GM12878 (cell line): ENCODE measurements around the gene SLX4. TPM values are rescaled to one million over a fixed set of nuclear protein-coding genes. Genes with fewer than 3 reads are reported as not detected.

Experiments
- ATAC-seq: fragments of 200-7000 bp; cut with Tn5 transposase; 3 replicates; pipeline ENCODE4 v1.9.1; 2020; ENCODE audit warnings: mild to moderate bottlenecking, moderate library complexity
- BruUV-seq: library from RNA; stranded (reverse); fragments of 400-500 nt; replicated peaks from 2 replicates; lab custom pipeline; 2021; lab: Mats Ljungman, UMichigan
- CTCF ChIA-PET: fragments of 300-600 bp; sonication (Branson Sonifier 250); formaldehyde crosslinking; extraction: SDS; loops from one replicate; lab custom pipeline; 2021; ENCODE audit warnings: inconsistent platforms; lab: Yijun Ruan, JAX
- POLR2A ChIA-PET: fragments of 350-600 bp; formaldehyde crosslinking; extraction: SDS; loops from one replicate; lab custom pipeline; 2021; ENCODE audit warnings: inconsistent platforms; lab: Charles Lee
- RAD21 ChIA-PET: fragments of 300-600 bp; sonication (Branson Sonifier 250); formaldehyde crosslinking; loops from one replicate; lab custom pipeline; 2023; ENCODE audit warnings: antibody characterized with exemption; ENCODE audit not compliant: unreplicated experiment; lab: Charles Lee
- SMC1A ChIA-PET: fragments of 300-600 bp; sonication (Branson Sonifier 250); formaldehyde crosslinking; loops from one replicate; lab custom pipeline; 2023; ENCODE audit not compliant: unreplicated experiment, uncharacterized antibody; lab: Charles Lee
- DNase-seq: peaks from one replicate; pipeline ENCODE4 v3.0.0-alpha.2; 2011; ENCODE audit warnings: low read depth, low spot score
- FAIRE-seq: peaks from 3 replicates; lab custom pipeline; 2011; peaks lifted over from hg19 to GRCh38; lab: Jason Lieb, UNC
- H2AFZ ChIP-seq: 2 replicates; pipeline ENCODE4 v1.6.0; 2011; ENCODE audit warnings: low read depth, low read length, control low read depth; ENCODE audit not compliant: control insufficient read depth
- H3K27ac ChIP-seq: 2 replicates; pipeline ENCODE4 v1.5.1; 2011; ENCODE audit warnings: control low read depth; ENCODE audit not compliant: control insufficient read depth, insufficient read depth
- H3K27me3 ChIP-seq, 2 experiments: replicated peaks in 1 of 2; 2 replicates each; pipeline versions ENCODE4 v1.6.0 to v1.6.1; 2011; ENCODE audit warnings: low read length in 1 of 2; ENCODE audit not compliant: control insufficient read depth in 2 of 2, insufficient read depth in 2 of 2
- H3K36me3 ChIP-seq, 2 experiments: 2 replicates each; pipeline ENCODE4 v1.5.1; 2011; ENCODE audit warnings: low read length in 1 of 2; ENCODE audit not compliant: control insufficient read depth in 2 of 2, insufficient read depth in 2 of 2
- H3K4me1 ChIP-seq: 2 replicates; pipeline ENCODE4 v1.6.1; 2011; ENCODE audit warnings: mild to moderate bottlenecking, low read length, moderate library complexity, mixed read lengths; ENCODE audit not compliant: control insufficient read depth, insufficient read depth
- H3K4me2 ChIP-seq: 2 replicates; pipeline ENCODE4 v1.6.0; 2011; ENCODE audit warnings: control low read depth; ENCODE audit not compliant: control insufficient read depth, insufficient read depth
- H3K4me3 ChIP-seq: fragments of 200-600 bp; sonication (generic); 2 replicates; pipeline ENCODE4 v1.5.1; 2016
- H3K79me2 ChIP-seq: 2 replicates; pipeline ENCODE4 v1.6.0; 2011; ENCODE audit warnings: low read length; ENCODE audit not compliant: control insufficient read depth, insufficient read depth
- H3K9ac ChIP-seq: 2 replicates; pipeline ENCODE4 v1.8.0; 2011; ENCODE audit warnings: low read length, control low read depth, mixed read lengths; ENCODE audit not compliant: control insufficient read depth, insufficient read depth
- H3K9me3 ChIP-seq: replicated peaks from 3 replicates; pipeline ENCODE4 v1.5.1; 2011; ENCODE audit warnings: mild to moderate bottlenecking, low read length; ENCODE audit not compliant: control insufficient read depth, insufficient read depth
- H4K20me1 ChIP-seq: 2 replicates; pipeline ENCODE4 v1.6.0; 2011; ENCODE audit not compliant: control insufficient read depth, insufficient read depth
- BACH1 ChIP-seq: fragments of 450-650 bp; IDR thresholded peaks from 2 replicates; pipeline ENCODE4 v1.6.1; 2017; ENCODE audit warnings: mild to moderate bottlenecking, borderline replicate concordance
- BHLHE40 ChIP-seq, 2 experiments: fragments of 450-650 bp in 1 of 2; IDR thresholded peaks; 2 replicates each; pipeline ENCODE4 v1.6.1; 2011 to 2017; ENCODE audit warnings: low read depth in 2 of 2, borderline replicate concordance in 1 of 2, improper control_type of control experiment in 1 of 2, low read length in 1 of 2, mild to moderate bottlenecking in 1 of 2
- EED ChIP-seq: sonication (generic); IDR thresholded peaks from 2 replicates; pipeline ENCODE4 v1.6.1; 2016; ENCODE audit warnings: antibody characterized with exemption, low read depth
- EGR1 ChIP-seq, 2 experiments: IDR thresholded peaks; 1 replicate in 1 of 2; 2 replicates in 1 of 2; pipeline ENCODE4 v1.6.1; 2011 to 2012; ENCODE audit warnings: low read depth in 2 of 2, low read length in 2 of 2, borderline replicate concordance in 1 of 2, mild to moderate bottlenecking in 1 of 2, moderate library complexity in 1 of 2
- HCFC1 ChIP-seq: fragments of 150-350 bp; IDR thresholded peaks from 2 replicates; pipeline ENCODE4 v1.6.1; 2014; ENCODE audit warnings: low read length
- HDAC2 ChIP-seq: fragments of 200-600 bp; sonication (generic); IDR thresholded peaks from 2 replicates; pipeline ENCODE4 v1.6.1; 2017
- HDAC6 ChIP-seq: fragments of 200-600 bp; sonication (generic); IDR thresholded peaks from one replicate; pipeline ENCODE4 v1.8.0; 2017; ENCODE audit warnings: antibody characterized with exemption; ENCODE audit not compliant: unreplicated experiment
- IRF4 ChIP-seq: IDR thresholded peaks from 2 replicates; pipeline ENCODE4 v1.6.1; 2011; ENCODE audit warnings: low read depth, low read length
- KDM1A ChIP-seq: fragments of 200-600 bp; sonication (generic); IDR thresholded peaks from 2 replicates; pipeline ENCODE4 v1.6.1; 2016; ENCODE audit warnings: borderline replicate concordance
- POLR2A ChIP-seq: IDR thresholded peaks from 2 replicates; pipeline ENCODE4 v1.6.1; 2011; ENCODE audit warnings: low read depth, mild to moderate bottlenecking, low read length
- POLR2AphosphoS2 ChIP-seq: IDR thresholded peaks from 2 replicates; pipeline ENCODE4 v1.6.1; 2011; ENCODE audit warnings: low read depth, mild to moderate bottlenecking, low read length, improper control_type of control experiment, moderate library complexity
- STAT1 ChIP-seq: fragments of 450-650 bp; conservative IDR thresholded peaks from 2 replicates; pipeline ENCODE4 v1.6.1; 2014; ENCODE audit warnings: antibody characterized with exemption, mild to moderate bottlenecking
- TAF1 ChIP-seq: IDR thresholded peaks from 2 replicates; pipeline ENCODE4 v1.6.1; 2011; ENCODE audit warnings: mild to moderate bottlenecking, low read depth, low read length, borderline replicate concordance
- TCF3 ChIP-seq: IDR thresholded peaks from 2 replicates; pipeline ENCODE4 v1.6.1; 2012; ENCODE audit warnings: low read depth, mild to moderate bottlenecking, low read length, borderline replicate concordance; ENCODE audit not compliant: insufficient read depth
- WRNIP1 ChIP-seq: IDR thresholded peaks from 2 replicates; pipeline ENCODE4 v1.6.1; 2011; ENCODE audit warnings: low read depth, low read length, improper control_type of control experiment, borderline replicate concordance
- ZZZ3 ChIP-seq: IDR thresholded peaks from 2 replicates; pipeline ENCODE4 v1.6.1; 2011; ENCODE audit warnings: low read depth; ENCODE audit not compliant: control insufficient read depth, insufficient read length
- WGBS: methylation state at CpG from one replicate; pipeline ENCODE4 v1.1.6; 2016; ENCODE audit warnings: low lambda C conversion rate; ENCODE audit not compliant: insufficient replicate concordance, insufficient coverage; ENCODE audit errors: missing lambda C conversion rate; 5-methylcytosine and 5-hydroxymethylcytosine counted together
- in situ Hi-C: fragments of 300-500 bp; cut with MboI; formaldehyde crosslinking; loops from 9 replicates; pipeline ENCODE4 v1.14.3; 2018; ENCODE audit warnings: mixed read lengths
- intact Hi-C: fragments of 100-400 bp; cut with micrococcal nuclease; formaldehyde crosslinking; loops from one replicate; pipeline ENCODE4 v1.14.2; 2022; ENCODE audit not compliant: unreplicated experiment
- polyA plus RNA-seq, 11 experiments: library from polyadenylated mRNA; depleted of rRNA in 4 of 11; unstranded in 6 of 11; stranded (reverse) in 5 of 11; fragments of >200 nt; fragmentation: Nextera tagmentation in 4 of 11; fragmentation: Illumina TruSeq in 1 of 11; extraction: Ambion mirVana in 4 of 11; extraction: Trizol in 1 of 11; gene quantifications; 1 replicate in 1 of 11; 2 replicates in 10 of 11; pipeline versions ENCODE4 v1.2.1 to v1.2.3, GENCODE V29; 2011 to 2016; ENCODE audit warnings: inconsistent platforms in 2 of 11, missing spikeins in 2 of 11, low read depth in 1 of 11
- total RNA-seq, 4 experiments: library from RNA; depleted of rRNA in 3 of 4; stranded (reverse); fragments of >200 nt in 3 of 4; fragmentation: Illumina TruSeq in 1 of 4; extraction: Trizol in 1 of 4; gene quantifications; 2 replicates each; pipeline versions ENCODE4 v1.2.1 to v1.2.3, GENCODE V29; 2013 to 2021
- TF ChIP-seq, protein P1 (sequence below): IDR thresholded peaks from 2 replicates; pipeline ENCODE4 v1.6.1; 2012; ENCODE audit warnings: low read depth, low read length, improper control_type of control experiment
- TF ChIP-seq, protein P2 (sequence below): IDR thresholded peaks from 2 replicates; pipeline ENCODE4 v1.6.1; 2011; ENCODE audit warnings: mild to moderate bottlenecking, low read depth, low read length, moderate library complexity; ENCODE audit not compliant: insufficient replicate concordance
- TF ChIP-seq, protein P3 (sequence below): fragments of 450-650 bp; IDR thresholded peaks from 2 replicates; pipeline ENCODE4 v1.6.1; 2017; ENCODE audit warnings: antibody characterized with exemption, mild to moderate bottlenecking, moderate library complexity
- TF ChIP-seq, protein P4 (sequence below): IDR thresholded peaks from 2 replicates; pipeline ENCODE4 v1.6.1; 2012; ENCODE audit warnings: low read depth, low read length, improper control_type of control experiment

Gene SLX4
- total and polyA plus RNA-seq, 10 of the 15 experiments (the other 5 are each of a cell fraction or from before 2014, with no cell fraction given) = 0.18 to 12.3 (median 4.8) TPM

DNA sequence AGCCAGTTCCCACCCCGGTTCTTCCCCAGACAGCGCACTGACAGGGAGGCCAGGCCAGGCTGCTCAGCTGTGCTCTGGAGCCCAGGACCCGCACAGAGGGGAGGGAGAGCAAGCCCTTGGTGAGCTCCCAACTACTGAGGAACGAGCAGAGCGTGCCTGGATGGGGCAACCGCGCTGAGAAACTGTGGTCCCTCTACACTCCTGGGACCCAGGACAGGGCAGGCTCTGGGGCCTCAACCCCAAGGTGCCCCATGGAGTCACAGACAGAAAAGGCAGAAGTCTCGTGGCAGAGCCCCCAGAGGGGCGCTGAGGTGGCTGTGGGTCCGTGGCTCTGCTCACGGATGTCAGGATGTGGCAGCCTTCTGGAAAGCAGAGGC is 16.3 kb downstream of the SLX4 start:
- in situ Hi-C loops (no loop called here), intact Hi-C loops (no loop called here)
- Histone ChIP-seq H2AFZ (no peak overlapping the region), H3K9ac (no peak overlapping the region), H3K79me2 (no peaks in the 10 kb centered on the region), H3K27ac (no peak overlapping the region), H3K27me3 (no peaks in the 10 kb centered on the region), H3K4me3 (no peak overlapping the region), H3K9me3 (no peaks in the 10 kb centered on the region; the same call in 2 of the 3 replicates), H4K20me1 (no peaks in the 10 kb centered on the region), H3K36me3 (no peaks in the 10 kb centered on the region; a peak in 1 of 4 replicates), H3K4me2 (no peak overlapping the region), H3K4me1 (no peaks in the 10 kb centered on the region)
- 98% methylated on average over 11 of the region's 11 CpGs for WGBS
- no peak for TF ChIP-seq STAT1
- TF ChIP-seq WRNIP1 = no peak
- TF ChIP-seq EGR1 (IDR thresholded peaks at IDR 0.05; ENCODE audit: borderline replicate concordance in 1 of 2, low read depth in 2 of 2, low read length in 2 of 2) = no peak
- no peak for TF ChIP-seq HDAC2
- TF ChIP-seq IRF4 = no peak
- TF ChIP-seq, protein P1, sequence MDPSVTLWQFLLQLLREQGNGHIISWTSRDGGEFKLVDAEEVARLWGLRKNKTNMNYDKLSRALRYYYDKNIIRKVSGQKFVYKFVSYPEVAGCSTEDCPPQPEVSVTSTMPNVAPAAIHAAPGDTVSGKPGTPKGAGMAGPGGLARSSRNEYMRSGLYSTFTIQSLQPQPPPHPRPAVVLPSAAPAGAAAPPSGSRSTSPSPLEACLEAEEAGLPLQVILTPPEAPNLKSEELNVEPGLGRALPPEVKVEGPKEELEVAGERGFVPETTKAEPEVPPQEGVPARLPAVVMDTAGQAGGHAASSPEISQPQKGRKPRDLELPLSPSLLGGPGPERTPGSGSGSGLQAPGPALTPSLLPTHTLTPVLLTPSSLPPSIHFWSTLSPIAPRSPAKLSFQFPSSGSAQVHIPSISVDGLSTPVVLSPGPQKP = no peak
- TF ChIP-seq POLR2AphosphoS2 = no peak
- no peak for TF ChIP-seq BACH1
- TF ChIP-seq, protein P2, sequence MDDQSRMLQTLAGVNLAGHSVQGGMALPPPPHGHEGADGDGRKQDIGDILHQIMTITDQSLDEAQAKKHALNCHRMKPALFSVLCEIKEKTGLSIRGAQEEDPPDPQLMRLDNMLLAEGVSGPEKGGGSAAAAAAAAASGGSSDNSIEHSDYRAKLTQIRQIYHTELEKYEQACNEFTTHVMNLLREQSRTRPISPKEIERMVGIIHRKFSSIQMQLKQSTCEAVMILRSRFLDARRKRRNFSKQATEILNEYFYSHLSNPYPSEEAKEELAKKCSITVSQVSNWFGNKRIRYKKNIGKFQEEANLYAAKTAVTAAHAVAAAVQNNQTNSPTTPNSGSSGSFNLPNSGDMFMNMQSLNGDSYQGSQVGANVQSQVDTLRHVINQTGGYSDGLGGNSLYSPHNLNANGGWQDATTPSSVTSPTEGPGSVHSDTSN = no peak
- no peak for TF ChIP-seq HDAC6
- TF ChIP-seq TAF1 = no peak
- no peak for TF ChIP-seq ZZZ3
- TF ChIP-seq EED = no peak
- no peak for TF ChIP-seq POLR2A
- TF ChIP-seq, protein P3, sequence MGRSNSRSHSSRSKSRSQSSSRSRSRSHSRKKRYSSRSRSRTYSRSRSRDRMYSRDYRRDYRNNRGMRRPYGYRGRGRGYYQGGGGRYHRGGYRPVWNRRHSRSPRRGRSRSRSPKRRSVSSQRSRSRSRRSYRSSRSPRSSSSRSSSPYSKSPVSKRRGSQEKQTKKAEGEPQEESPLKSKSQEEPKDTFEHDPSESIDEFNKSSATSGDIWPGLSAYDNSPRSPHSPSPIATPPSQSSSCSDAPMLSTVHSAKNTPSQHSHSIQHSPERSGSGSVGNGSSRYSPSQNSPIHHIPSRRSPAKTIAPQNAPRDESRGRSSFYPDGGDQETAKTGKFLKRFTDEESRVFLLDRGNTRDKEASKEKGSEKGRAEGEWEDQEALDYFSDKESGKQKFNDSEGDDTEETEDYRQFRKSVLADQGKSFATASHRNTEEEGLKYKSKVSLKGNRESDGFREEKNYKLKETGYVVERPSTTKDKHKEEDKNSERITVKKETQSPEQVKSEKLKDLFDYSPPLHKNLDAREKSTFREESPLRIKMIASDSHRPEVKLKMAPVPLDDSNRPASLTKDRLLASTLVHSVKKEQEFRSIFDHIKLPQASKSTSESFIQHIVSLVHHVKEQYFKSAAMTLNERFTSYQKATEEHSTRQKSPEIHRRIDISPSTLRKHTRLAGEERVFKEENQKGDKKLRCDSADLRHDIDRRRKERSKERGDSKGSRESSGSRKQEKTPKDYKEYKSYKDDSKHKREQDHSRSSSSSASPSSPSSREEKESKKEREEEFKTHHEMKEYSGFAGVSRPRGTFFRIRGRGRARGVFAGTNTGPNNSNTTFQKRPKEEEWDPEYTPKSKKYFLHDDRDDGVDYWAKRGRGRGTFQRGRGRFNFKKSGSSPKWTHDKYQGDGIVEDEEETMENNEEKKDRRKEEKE = no peak
- no peak for TF ChIP-seq KDM1A
- TF ChIP-seq TCF3 = no peak
- TF ChIP-seq HCFC1 = no peak
- TF ChIP-seq, protein P4, sequence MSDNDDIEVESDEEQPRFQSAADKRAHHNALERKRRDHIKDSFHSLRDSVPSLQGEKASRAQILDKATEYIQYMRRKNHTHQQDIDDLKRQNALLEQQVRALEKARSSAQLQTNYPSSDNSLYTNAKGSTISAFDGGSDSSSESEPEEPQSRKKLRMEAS = no peak
- TF ChIP-seq BHLHE40 (IDR thresholded peaks at IDR 0.05; ENCODE audit: borderline replicate concordance in 1 of 2, low read depth in 2 of 2, low read length in 1 of 2) = no peak
- POLR2A ChIA-PET = interaction anchor here (1.1 kb wide), 1 partner anchor 12 kb away, joined by 3 read pairs; no protein-coding TSS in a partner anchor
- ATAC-seq (no peak), DNase-seq (no peak), FAIRE-seq (no peak)
- SMC1A ChIA-PET = no interaction called here
- RAD21 ChIA-PET = no interaction called here
- no TSS peak for BruUV-seq
- CTCF ChIA-PET = no interaction called here
